Activated T-helper 2 cell treated with anti-CD3 and anti-CD28 coated beads, Interferon-gamma antibody, Interleukin-2, Interleukin-4, amounts not matched to agents 10 μg/mL and 5 μg/mL and 100 μg/mL, durations not matched to agents 14 hours and 24 hours and 36 hours (primary cell): Measurements from ENCODE around the gene CLEC4C. TPM values are rescaled to one million over a fixed set of nuclear protein-coding genes. Genes with fewer than 3 reads are reported as not detected.
"Not testable (repeated sequence)": the region's sequence is repeated elsewhere in the genome, so short reads cannot be mapped to it uniquely, and the experiment has no call there.

Experiments
- DNase-seq: peaks from one replicate; pipeline ENCODE4 v3.0.0; 2021; ENCODE audit warnings: low spot score
- H3K27ac Mint-ChIP-seq: one replicate; pipeline ENCODE4 v1.8.0; 2021; ENCODE audit warnings: mixed read lengths
- H3K27me3 Mint-ChIP-seq: one replicate; pipeline ENCODE4 v1.8.0; 2021; ENCODE audit warnings: low read depth, mixed read lengths
- H3K36me3 Mint-ChIP-seq: one replicate; pipeline ENCODE4 v1.8.0; 2021; ENCODE audit warnings: low read depth, mixed read lengths
- H3K4me1 Mint-ChIP-seq: one replicate; pipeline ENCODE4 v1.8.0; 2021; ENCODE audit warnings: low read depth, mixed read lengths
- H3K4me3 Mint-ChIP-seq: one replicate; pipeline ENCODE4 v1.8.0; 2021; ENCODE audit warnings: low read depth, mild to moderate bottlenecking, moderate library complexity, mixed read lengths
- H3K9me3 Mint-ChIP-seq: one replicate; pipeline ENCODE4 v1.8.0; 2021; ENCODE audit warnings: mixed read lengths
- intact Hi-C: fragments of 100-400 bp; cut with micrococcal nuclease; formaldehyde crosslinking; loops from one replicate; pipeline ENCODE4 v1.15.1; 2023
- total RNA-seq: library from RNA; stranded (reverse); gene quantifications from 2 replicates; pipeline ENCODE4 v1.2.3, GENCODE V29; 2022

The CLEC4C gene
- not detected in 2 replicates for total RNA-seq

- Mint-ChIP-seq H3K9me3 (no peaks in the 10 kb centered on the region), H3K4me3 (no peak within 1 kb of the TSS), H3K27me3 (no peaks in the 10 kb centered on the region), H3K27ac (no peak within 1 kb of the TSS), H3K4me1 (no peaks in the 10 kb centered on the region), H3K36me3 (no peaks in the 10 kb centered on the region)
- intact Hi-C loops = no loop called here
- no peak for DNase-seq
Measured at GRCh38 chr12:7747246-7747645, at the start of gene CLEC4C. CLEC4C (minus strand) TSS chr12:7747375; CDS start chr12:7747348, 27 bp downstream.

- no peaks in the 10 kb centered on the region for H3K9me3 Mint-ChIP-seq
- intact Hi-C loops = no loop called here
- no peak overlapping the region for H3K4me3 Mint-ChIP-seq
- peaks cover 2% of the 10 kb centered on the region for H3K27me3 Mint-ChIP-seq
- H3K36me3 Mint-ChIP-seq = no peaks in the 10 kb centered on the region
- no peak for DNase-seq
- H3K4me1 Mint-ChIP-seq = no peaks in the 10 kb centered on the region
- H3K27ac Mint-ChIP-seq = no peak overlapping the region
Measured at GRCh38 chr12:7793211-7793610, 46.0 kb upstream of the CLEC4C start.

GRCh38 chr12:7788884-7789528, 41.8 kb upstream of the CLEC4C start, which contains the start of gene NANOG:
NANOG (plus strand) TSS chr12:7789402; CDS start chr12:7789615, 213 bp downstream.
- H3K4me3 Mint-ChIP-seq, H3K4me1 Mint-ChIP-seq, H3K36me3 Mint-ChIP-seq, DNase-seq, intact Hi-C loops, H3K27ac Mint-ChIP-seq, H3K9me3 Mint-ChIP-seq, H3K27me3 Mint-ChIP-seq: not testable (repeated sequence)

- Mint-ChIP-seq H3K36me3 (no peaks in the 10 kb centered on the region), H3K9me3 (no peaks in the 10 kb centered on the region), H3K4me3 (no peak overlapping the region), H3K4me1 (no peaks in the 10 kb centered on the region), H3K27me3 (peaks cover 5% of the 10 kb centered on the region), H3K27ac (no peak overlapping the region)
- intact Hi-C loops = no loop called here
- no peak for DNase-seq
Measured at GRCh38 chr12:7788294-7788660, 41.1 kb upstream of the CLEC4C start.

- intact Hi-C loops = no loop called here
- Mint-ChIP-seq H3K36me3 (no peaks in the 10 kb centered on the region), H3K4me1 (no peaks in the 10 kb centered on the region), H3K27ac (no peak overlapping the region), H3K4me3 (no peak overlapping the region), H3K27me3 (peaks cover 5% of the 10 kb centered on the region), H3K9me3 (no peaks in the 10 kb centered on the region)
- DNase-seq = no peak
Measured at GRCh38 chr12:7787574-7788293, 40.6 kb upstream of the CLEC4C start.

- H3K4me3 Mint-ChIP-seq = no peak overlapping the region
- intact Hi-C loops = no loop called here
Measured at GRCh38 chr12:7784701-7785100, 37.5 kb upstream of the CLEC4C start.

GRCh38 chr12:7783433-7783832, 36.3 kb upstream of the CLEC4C start:
- DNase-seq, H3K36me3 Mint-ChIP-seq, H3K4me3 Mint-ChIP-seq, H3K9me3 Mint-ChIP-seq, H3K27ac Mint-ChIP-seq, intact Hi-C loops, H3K27me3 Mint-ChIP-seq, H3K4me1 Mint-ChIP-seq: not testable (repeated sequence)

More at GRCh38 chr12:7784701-7785100, 37.5 kb upstream of the CLEC4C start:
- no peak for DNase-seq
- no peaks in the 10 kb centered on the region for H3K36me3 Mint-ChIP-seq
- H3K9me3 Mint-ChIP-seq = no peaks in the 10 kb centered on the region
- no peak overlapping the region for H3K27ac Mint-ChIP-seq
- H3K4me1 Mint-ChIP-seq = no peaks in the 10 kb centered on the region
- H3K27me3 Mint-ChIP-seq = peaks cover 5% of the 10 kb centered on the region

GRCh38 chr12:7782055-7782454, 34.9 kb upstream of the CLEC4C start:
- Mint-ChIP-seq H3K4me1 (no peaks in the 10 kb centered on the region), H3K36me3 (no peaks in the 10 kb centered on the region), H3K9me3 (no peaks in the 10 kb centered on the region), H3K4me3 (no peak overlapping the region), H3K27ac (no peak overlapping the region), H3K27me3 (peaks cover 3% of the 10 kb centered on the region)
- intact Hi-C loops = no loop called here
- no peak for DNase-seq

- Mint-ChIP-seq H3K36me3 (no peaks in the 10 kb centered on the region), H3K4me3 (no peak overlapping the region), H3K4me1 (no peaks in the 10 kb centered on the region), H3K27me3 (peaks cover 3% of the 10 kb centered on the region), H3K9me3 (no peaks in the 10 kb centered on the region), H3K27ac (no peak overlapping the region)
- DNase-seq = no peak
- intact Hi-C loops = no loop called here
Measured at GRCh38 chr12:7781274-7781673, 34.1 kb upstream of the CLEC4C start.

GRCh38 chr12:7769999-7770398, 22.8 kb upstream of the CLEC4C start:
- DNase-seq = no peak
- Mint-ChIP-seq H3K4me3 (no peak overlapping the region), H3K4me1 (no peaks in the 10 kb centered on the region), H3K9me3 (no peaks in the 10 kb centered on the region), H3K27ac (no peak overlapping the region), H3K27me3 (no peaks in the 10 kb centered on the region), H3K36me3 (no peaks in the 10 kb centered on the region)
- intact Hi-C loops = no loop called here

GRCh38 chr12:7758766-7759140, 11.6 kb upstream of the CLEC4C start:
- H3K9me3 Mint-ChIP-seq = no peaks in the 10 kb centered on the region
- no peaks in the 10 kb centered on the region for H3K4me1 Mint-ChIP-seq
- intact Hi-C loops = no loop called here
- no peak overlapping the region for H3K27ac Mint-ChIP-seq
- DNase-seq = no peak
- H3K4me3 Mint-ChIP-seq = no peak overlapping the region
- no peaks in the 10 kb centered on the region for H3K27me3 Mint-ChIP-seq
- no peaks in the 10 kb centered on the region for H3K36me3 Mint-ChIP-seq

GRCh38 chr12:7756993-7757392, 9.8 kb upstream of the CLEC4C start:
- Mint-ChIP-seq H3K4me1 (no peaks in the 10 kb centered on the region), H3K4me3 (no peak overlapping the region), H3K36me3 (no peaks in the 10 kb centered on the region), H3K27me3 (no peaks in the 10 kb centered on the region), H3K9me3 (no peaks in the 10 kb centered on the region), H3K27ac (no peak overlapping the region)
- intact Hi-C loops = no loop called here
- DNase-seq = no peak

- H3K4me1 Mint-ChIP-seq, DNase-seq, H3K27ac Mint-ChIP-seq, H3K36me3 Mint-ChIP-seq, H3K4me3 Mint-ChIP-seq, intact Hi-C loops, H3K9me3 Mint-ChIP-seq, H3K27me3 Mint-ChIP-seq: not testable (repeated sequence)
Measured at GRCh38 chr12:7755668-7756067, 8.5 kb upstream of the CLEC4C start.
